Measurements from ENCODE around the gene PPP6C. TPM values are rescaled to one million over a fixed set of nuclear protein-coding genes. Genes with fewer than 3 reads are reported as not detected.
A peak's percentile ranks its signal among the peaks of the same experiment; 100 is the strongest.
"Not testable (repeated sequence)": the region's sequence is repeated elsewhere in the genome, so short reads cannot be mapped to it uniquely, and the experiment has no call there.

The PPP6C gene
- total RNA-seq = 24.7 and 25.3 TPM in 2 replicates

DNA sequence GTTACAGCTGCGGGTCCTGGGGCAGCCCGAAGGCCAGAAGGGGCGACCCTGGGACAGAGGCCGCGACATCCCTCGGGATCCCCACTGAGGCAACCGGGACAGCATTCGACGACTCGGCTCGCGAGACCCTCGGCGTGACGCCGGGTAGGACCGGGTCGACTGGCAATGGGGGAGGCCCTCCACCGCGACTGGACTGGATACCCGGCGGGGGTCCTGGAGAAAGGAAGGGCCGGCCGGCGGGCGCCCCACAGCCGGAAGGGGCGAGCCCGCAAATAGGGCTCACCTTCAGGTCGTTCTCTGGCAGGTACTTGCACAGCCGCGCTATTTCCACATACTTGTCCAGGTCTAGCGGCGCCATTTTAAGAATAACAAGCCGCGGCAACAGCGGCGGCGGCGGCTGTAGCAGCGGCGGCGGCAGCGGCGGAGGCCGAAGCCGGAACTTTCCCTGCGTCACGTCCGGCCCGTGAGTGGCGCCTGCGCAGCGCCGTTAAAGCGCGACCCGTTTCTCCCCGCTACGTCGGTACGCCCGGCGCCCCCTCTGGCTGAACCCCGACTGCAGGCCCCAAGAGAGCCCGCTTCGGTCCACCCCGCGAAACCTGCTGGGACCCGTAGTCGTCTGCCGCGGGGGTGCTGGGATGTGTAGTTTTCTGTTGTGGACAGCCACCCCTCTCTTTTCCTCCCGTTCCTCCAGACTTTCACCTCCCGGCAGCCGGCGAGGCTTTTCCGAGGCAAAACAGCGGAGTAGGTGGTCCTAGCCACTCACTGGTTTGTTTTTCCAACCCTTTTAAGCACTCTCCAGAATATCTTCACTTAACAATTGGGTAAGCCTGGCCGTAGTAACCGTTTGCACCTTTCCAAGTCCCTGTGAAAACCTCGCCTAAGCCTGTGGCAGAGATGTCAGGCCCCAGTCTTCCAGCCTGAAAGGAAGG lies at the start of gene PPP6C:
Gene PPP6C (minus strand): TSS at position 443 of the 929 bp plus-strand sequence. CDS start 85 bp downstream, at position 358.
- DNase-seq (ENCODE audit: low read depth) = peak; percentile 82
- Histone ChIP-seq H3K4me3 (ENCODE audit: low read depth, low read length) (peak within 1 kb of the TSS; percentile 91), H3K36me3 (ENCODE audit: control insufficient read depth, insufficient read depth, low read length) (no peaks in the 10 kb centered on the region), H3K27me3 (ENCODE audit: control insufficient read depth, insufficient read depth, low read length) (no peaks in the 10 kb centered on the region)
- TF ChIP-seq CTCF (IDR thresholded peaks at IDR 0.05; ENCODE audit: insufficient read depth, low read length, poor library complexity, severe bottlenecking) = peak; percentile 72

- Histone ChIP-seq H3K4me3 (ENCODE audit: low read depth, low read length) (peak overlapping the region; percentile 95), H3K36me3 (ENCODE audit: control insufficient read depth, insufficient read depth, low read length) (peaks cover 1% of the 10 kb centered on the region), H3K27me3 (ENCODE audit: control insufficient read depth, insufficient read depth, low read length) (no peaks in the 10 kb centered on the region)
- no peak for DNase-seq (ENCODE audit: low read depth)
- TF ChIP-seq CTCF (IDR thresholded peaks at IDR 0.05; ENCODE audit: insufficient read depth, low read length, poor library complexity, severe bottlenecking) = no peak
Measured at GRCh38 chr9:125238915-125239446, 49.4 kb upstream of the PPP6C start.

- Histone ChIP-seq H3K27me3 (ENCODE audit: control insufficient read depth, insufficient read depth, low read length) (no peaks in the 10 kb centered on the region), H3K4me3 (ENCODE audit: low read depth, low read length) (peak overlapping the region; percentile 95), H3K36me3 (ENCODE audit: control insufficient read depth, insufficient read depth, low read length) (peaks cover 1% of the 10 kb centered on the region)
- no peak for DNase-seq (ENCODE audit: low read depth)
- TF ChIP-seq CTCF (IDR thresholded peaks at IDR 0.05; ENCODE audit: insufficient read depth, low read length, poor library complexity, severe bottlenecking) = no peak
Measured at GRCh38 chr9:125238127-125238914, 48.7 kb upstream of the PPP6C start.

DNA sequence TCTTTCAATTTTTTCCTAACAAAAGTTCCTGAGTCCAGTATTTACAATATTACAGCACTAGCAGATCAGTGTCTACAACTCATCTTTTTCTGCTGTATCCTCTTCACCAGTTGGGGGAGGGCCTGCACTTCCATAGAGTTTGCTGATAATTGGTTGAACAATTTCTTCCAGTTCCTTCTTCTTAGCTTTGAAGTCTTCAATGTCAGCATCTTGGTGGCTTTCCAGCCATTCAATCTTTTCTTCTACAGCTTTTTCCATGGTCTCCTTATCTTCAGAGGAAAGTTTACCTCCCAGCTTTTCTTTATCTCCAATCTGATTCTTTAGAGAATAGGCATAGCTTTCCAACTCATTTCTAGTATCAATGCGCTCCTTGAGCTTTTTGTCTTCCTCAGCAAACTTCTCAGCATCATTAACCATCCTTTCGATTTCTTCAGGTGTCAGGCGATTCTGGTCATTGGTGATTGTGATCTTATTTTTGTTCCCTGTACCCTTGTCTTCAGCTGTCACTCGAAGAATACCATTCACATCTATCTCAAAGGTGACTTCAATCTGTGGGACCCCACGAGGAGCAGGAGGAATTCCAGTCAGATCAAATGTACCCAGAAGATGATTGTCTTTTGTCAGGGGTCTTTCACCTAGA lies 47.0 kb upstream of the PPP6C start:
- not testable (repeated sequence) for H3K27me3 ChIP-seq (ENCODE audit: control insufficient read depth, insufficient read depth, low read length); H3K4me3 ChIP-seq (ENCODE audit: low read depth, low read length); DNase-seq (ENCODE audit: low read depth); H3K36me3 ChIP-seq (ENCODE audit: control insufficient read depth, insufficient read depth, low read length)

DNA sequence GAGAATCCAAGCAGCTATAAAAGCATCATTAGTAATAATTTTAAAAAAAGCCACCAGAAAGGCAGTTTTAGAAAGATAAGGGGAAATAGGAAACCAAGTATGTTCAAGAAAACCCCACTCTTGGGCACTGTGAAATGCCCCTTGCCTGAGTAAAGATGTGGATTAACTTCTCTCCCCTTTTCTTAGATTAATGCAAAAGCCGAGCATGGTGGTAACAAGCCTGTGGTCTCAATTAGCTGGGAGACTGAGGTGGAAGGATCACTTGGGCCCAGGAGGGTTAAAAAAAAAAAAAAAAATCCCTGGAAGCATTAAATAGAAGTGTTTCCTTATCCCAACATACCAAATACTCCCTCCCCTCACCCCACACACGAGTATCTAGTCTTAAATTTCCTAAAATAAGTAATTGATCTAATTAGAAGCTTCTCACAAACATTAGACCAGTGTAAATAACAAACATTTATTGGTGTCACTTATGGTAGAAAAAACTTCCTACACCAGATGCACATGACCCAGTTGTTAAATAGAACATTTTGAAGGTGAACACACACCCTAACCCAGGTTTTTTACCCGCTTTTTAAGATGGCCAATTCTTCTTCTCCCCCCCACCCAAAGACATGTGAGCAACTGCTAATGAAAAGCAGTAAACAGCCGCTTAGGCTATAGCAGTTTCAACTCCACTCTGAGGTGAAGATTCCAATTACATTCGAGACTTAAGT lies 46.4 kb upstream of the PPP6C start:
- H3K27me3 ChIP-seq (ENCODE audit: control insufficient read depth, insufficient read depth, low read length) = no peaks in the 10 kb centered on the region
- peaks cover 1% of the 10 kb centered on the region for H3K36me3 ChIP-seq (ENCODE audit: control insufficient read depth, insufficient read depth, low read length)
- TF ChIP-seq CTCF (IDR thresholded peaks at IDR 0.05; ENCODE audit: insufficient read depth, low read length, poor library complexity, severe bottlenecking) = no peak
- no peak for DNase-seq (ENCODE audit: low read depth)
- H3K4me3 ChIP-seq (ENCODE audit: low read depth, low read length) = no peak overlapping the region

DNA sequence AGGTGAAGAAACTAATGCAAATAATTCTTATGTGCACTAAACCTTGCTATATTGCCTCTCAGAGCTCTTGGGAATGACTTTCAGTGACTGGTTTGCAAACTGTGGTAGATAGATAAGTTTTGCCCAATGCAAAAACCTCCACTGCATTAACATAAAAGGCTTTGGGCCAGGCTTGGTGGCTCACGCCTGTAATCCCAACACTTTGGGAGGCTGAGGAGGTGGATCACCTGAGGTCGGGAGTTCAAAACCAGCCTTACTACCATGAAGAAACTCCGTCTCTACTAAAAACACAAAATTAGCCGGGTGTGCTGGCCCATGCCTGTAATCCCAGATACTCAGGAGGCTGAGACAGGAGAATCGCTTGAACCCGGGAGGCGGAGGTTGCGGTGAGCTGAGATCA lies 44.5 kb upstream of the PPP6C start:
- H3K27me3 ChIP-seq (ENCODE audit: control insufficient read depth, insufficient read depth, low read length); H3K36me3 ChIP-seq (ENCODE audit: control insufficient read depth, insufficient read depth, low read length); H3K4me3 ChIP-seq (ENCODE audit: low read depth, low read length); DNase-seq (ENCODE audit: low read depth): not testable (repeated sequence)
